HG02763 (cell line): ENCODE data around the gene UNC93B1.

ENCODE experiments used
- ATAC-seq: cut with Tn5 transposase; IDR thresholded peaks from one replicate; pipeline ENCODE4 v1.9.1; 2021; ENCODE audit warnings: mild to moderate bottlenecking, moderate library complexity; ENCODE audit not compliant: unreplicated experiment

UNC93B1 gene

GRCh38 chr11:68011051-68011943 is 7.4 kb upstream of the UNC93B1 start:
- ATAC-seq, result no peak

DNA sequence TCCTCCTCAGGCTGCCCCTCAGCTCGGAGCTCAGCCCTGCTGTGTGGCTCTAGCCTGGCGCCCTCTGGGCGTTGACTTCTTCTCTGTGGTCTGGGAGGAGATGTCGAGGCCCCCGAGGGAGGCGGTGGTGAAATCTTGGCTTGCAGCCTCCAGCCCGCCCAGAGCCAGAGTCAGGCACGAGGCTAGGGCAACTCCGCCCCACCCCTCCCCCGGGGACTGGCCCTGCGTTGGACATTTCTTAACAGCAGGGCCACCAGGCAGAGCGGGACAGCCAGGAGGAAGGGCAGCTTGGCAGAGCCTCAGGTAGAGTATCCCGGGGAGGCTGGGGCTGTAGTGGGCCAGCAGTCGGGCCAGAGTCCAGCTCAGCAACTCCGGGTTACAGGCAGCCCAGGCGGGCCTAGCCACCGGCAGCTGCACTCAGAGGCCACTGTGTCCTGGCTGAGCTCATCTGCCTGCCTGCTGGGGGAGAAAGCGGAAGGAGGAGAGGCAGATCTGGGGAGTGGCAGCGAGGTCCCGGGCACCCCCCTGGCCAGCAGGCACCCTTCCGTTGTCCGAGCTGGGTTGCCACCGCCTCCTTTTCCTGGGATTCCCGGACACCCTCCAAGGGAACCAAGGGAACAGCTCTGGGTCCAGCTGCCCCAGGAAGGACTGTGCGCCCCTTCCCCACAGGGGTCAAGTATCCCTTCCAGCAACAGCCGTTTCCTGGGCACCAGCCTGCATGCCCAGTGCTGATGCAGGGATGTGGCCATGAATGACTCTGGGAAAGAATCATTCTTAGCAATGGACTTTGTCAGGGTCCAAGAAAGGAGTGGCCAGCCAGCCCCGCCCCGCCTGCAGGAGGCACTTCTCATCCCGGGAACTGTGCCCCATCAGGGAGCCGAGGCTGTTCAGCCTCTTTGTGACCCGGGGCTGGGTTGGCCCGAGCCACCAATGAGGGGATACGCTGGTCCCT is 6.5 kb upstream of the UNC93B1 start, which contains the start of gene ALDH3B1:
Gene ALDH3B1 (plus strand): TSS at position 238 of the 952 bp plus-strand sequence. CDS start 4,971 bp downstream, outside the sequence.
- no peak for ATAC-seq

DNA sequence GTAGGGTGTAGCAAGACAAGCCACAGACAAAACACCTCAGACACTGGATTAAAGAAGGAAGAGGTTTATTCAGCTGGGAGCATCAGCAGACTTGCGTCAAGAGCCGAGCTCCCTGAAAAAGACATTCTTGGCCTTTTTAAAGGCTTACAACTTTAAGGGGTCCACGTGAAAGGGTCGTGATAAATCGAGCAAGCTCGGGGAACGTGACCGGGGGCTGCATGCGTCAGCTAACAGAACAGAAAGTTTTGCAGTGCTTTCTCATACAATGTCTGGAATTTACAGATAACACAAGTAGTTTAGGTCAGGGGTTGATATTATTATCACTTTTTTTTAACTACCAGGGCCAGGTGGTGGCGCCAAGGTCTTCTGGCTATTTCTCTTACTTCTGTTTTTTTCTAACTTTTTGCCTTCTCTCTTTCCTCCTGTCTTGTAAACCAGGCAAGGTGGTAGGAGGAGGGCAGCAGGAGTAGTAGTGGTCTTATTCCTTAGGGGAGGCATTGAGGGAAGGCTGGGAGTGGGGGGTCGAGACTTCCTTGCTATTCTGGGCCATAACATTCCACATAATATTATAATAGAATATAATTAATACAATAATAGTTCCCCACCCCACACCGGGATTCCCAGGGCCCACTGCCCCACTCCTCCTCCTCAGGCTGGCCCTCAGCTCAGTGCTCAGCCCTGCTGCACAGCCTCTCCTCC is 5.6 kb upstream of the UNC93B1 start:
- ATAC-seq, result no peak

GRCh38 chr11:68008381-68009337 is 4.8 kb upstream of the UNC93B1 start:
- ATAC-seq, result no peak

GRCh38 chr11:68007498-68008380 is 3.8 kb upstream of the UNC93B1 start:
- no peak for ATAC-seq

GRCh38 chr11:68006606-68007166 is 2.8 kb upstream of the UNC93B1 start:
- ATAC-seq, result no peak

DNA sequence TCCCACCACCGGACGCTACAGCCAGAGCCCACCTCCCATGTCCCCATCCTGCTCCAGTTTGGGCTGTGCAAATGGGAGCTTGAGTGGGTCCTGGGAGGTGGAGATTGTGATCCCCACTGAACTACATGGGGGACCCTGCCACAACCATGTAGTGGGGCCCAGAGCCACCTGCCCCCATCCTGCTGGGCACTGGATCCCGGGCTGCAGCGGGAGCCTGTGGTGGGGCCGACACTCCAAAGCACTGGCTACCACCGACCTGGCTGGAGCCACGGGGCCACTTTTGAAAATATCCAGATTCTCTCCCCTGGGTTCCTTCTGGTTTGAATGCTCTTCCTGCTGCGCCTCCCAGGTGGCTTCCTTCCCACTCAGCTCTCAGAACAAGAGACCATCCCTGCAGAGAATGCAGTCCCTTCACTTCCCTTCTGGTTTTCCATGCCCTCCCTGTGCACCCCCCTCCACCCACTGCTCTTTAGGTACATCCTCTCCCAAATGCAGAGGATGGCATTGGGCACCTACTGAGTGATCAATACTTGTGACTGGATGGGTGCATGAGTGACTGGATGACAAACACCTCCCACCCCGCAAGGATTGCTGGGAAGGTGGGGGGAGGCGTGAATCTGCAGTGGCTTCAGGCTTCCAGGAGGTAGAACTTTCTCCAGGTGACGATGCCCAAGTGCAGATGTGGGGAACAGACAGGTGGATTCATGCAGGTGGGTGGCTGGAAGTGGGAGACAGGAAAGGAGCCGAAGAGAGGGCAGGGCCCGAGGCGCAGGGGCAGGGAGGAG is 846 bp upstream of the UNC93B1 start:
- ATAC-seq, result no peak

DNA sequence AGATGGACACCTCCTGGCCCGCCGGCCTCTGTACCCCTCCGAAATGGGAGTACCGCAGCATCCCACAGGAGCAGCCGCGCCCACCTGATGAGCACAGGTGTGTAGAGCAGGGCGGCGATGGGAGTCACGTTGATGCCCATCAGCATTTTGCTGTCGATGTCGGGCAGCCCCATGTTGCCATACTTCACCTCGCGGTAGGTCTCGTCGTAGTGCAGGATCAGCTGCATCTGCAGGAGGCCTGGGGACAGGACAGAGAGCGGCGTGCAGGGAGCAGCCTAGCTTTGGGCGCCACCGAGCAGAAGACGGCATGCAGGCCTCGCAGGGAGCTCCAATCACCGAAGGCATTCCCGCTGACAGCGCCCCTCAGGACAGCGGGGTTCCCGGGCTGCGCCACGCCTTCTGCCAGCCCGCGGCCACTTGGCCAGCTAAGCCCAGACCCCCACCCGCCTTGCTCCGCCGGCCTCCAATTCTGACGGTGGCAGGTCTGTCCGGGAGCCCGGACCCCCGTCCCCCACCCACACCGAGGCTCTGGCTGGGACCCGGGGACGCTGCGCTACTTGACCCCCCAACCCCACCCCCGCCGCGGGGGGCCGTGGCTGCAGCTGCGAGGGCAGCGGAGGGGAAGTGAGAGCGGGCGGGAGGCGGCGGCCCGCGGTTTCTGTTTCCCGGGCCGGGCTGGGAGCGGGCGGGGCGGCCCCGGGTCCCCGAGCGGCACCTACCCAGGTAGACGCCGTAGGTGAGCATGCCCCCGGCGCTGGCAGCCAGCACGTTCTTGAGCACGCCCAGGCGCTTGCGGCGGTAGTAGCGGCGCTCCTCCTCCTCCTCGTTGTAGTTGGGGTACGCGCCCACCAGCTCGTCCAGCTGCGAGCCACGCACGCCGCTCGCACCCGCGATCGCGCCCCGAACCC is 705 bp downstream of the UNC93B1 start:
- ATAC-seq, result peak; percentile 36

- ATAC-seq, result peak; percentile 4
Measured at GRCh38 chr11:68002575-68002937, 1.3 kb downstream of the UNC93B1 start.

DNA sequence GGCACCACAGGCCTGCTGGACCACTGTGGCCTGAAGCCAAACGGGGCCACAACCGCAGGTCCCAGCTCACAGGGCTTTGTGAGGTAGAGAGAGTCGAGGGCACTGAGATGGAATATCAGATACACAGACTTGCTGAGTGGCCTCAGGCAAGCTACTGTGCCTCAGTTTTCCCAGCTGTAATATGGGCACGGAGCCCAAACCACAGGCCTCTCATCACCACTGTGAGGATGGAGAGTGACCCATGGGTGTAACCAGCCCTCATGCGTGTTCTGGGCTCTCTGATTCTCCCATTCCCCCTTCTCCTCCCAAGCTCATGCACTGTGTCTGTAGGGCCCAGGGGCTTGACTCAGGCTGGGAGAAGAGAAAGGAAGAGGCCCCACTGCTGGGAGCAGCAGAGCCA is 4.2 kb downstream of the UNC93B1 start:
- ATAC-seq, result no peak

DNA sequence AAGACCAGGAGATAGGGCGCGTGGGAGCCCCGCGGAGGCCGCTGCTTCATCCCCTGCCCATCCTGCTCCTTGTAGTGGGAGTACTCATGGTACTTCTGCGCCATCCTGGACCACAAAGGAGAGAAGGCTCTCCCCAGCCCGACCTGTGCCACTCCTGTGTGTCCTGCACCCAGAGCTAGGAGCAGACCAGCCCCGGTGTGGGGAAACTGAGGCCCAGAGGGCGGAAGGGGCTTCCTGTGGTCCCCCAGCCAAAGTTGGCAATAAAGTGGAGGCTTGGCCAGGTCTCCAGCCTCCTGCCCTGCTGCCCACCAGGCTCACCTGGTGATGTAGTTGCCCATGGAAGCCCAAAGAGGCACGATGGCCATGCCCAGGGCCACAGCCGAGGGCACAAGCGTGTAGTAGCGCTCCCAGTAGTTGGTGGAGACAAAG is 4.7 kb downstream of the UNC93B1 start:
- ATAC-seq, result no peak

DNA sequence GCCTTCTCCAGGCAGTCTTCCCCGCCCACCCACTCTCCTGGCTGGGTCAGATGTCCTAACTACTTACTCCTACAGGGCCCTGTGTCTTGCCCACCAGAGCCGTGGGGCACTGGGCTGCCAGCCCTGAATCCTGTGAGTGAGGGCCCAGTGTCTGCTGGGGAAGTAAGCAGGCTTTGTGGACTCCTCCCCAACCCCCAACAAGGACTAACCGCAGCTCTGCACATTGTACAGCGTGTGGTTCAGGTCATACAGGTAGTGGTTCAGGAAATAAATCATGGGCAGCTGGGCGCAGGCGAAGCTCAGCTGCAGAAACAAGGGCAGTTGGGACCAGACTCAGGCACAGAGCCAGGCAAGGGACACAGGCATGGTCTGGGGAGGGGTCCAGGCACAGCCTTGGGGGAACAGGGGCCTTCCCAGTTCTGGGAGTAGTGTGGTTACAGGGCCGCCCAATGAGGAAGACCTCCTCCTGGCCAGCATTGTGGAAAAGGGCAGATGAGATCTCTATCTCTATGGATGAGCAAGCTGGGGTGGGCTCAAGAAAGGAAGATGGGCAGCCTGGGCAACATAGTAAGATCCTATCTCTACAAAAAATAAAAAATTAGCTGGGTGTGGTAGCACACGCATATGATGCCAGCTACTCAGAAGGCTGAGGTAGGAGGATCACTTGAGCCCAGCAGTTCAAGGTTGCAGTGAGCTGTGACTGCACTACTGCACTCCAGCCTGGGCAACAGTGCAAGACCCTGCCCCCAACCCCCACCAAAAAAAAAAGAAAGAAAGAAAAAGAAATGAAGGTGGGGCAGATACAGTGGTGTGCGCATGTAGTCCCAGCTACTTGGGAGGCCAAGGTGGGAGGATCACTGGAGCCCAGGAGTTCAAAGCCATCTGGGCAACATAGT is 5.5 kb downstream of the UNC93B1 start:
- no peak for ATAC-seq

- no peak for ATAC-seq
Measured at GRCh38 chr11:67997475-67997921, 6.4 kb downstream of the UNC93B1 start.

DNA sequence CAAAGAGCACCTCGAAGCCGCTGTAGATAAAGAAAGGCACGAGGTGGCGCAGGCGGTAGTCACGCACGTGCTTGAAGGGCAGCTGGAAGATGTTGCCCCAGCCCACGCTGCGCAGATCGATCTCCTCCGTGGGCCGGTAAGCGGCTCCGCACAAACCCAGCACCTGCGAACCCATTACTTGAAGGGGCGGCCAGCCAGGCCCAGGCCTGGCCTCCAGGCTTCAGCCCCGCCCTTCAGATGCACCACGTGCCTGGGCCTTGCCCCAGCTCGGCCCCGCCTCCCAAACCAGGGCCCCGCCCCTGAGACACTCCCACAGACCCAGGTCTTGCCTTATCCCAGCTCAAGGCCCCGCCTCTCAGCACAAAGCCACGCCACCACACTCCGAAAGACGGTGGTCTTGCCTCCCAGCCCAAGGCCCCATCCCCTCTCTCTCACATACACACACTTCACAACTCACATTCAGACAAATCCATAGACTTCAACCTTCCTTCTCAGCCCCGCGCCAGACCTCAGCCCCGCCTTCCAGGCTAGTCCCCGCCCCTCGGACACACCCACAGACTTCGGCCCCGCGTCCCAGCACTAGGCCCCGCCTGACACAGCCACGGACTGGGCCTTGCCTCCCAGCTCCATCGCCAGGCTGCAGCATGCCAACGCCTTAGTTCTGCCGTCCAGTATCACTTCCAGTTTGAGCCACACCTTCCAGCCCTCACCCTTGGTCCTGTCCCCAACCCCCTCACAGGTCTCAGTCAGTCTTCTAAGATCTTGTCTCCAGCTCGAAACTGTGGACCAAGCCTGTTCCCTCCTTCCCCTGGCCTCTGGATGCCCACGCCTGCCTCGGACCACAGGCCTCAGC is 7.0 kb downstream of the UNC93B1 start:
- ATAC-seq, result no peak

DNA sequence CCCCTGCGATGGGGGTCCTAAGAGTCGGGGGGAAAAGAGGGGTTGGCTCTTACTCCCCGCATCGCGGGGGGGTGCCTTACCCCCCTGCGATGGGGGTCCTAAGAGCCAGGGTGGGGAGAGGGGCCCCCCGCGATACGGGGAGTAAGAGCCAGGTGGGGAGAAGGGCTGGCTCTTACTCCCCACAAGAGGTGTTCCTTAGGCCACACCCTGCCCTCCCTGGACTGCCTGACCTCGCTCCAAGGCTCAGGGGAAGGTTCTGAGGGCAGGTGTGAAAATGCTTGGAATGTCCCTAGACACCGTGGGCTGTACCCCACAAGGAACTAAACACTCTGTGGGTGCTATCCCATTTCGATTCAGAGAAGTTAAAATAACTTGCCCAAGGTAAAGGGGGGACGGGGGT is 7.8 kb downstream of the UNC93B1 start:
- ATAC-seq, result no peak
